ENCODE measurements around the gene VAV1. TPM values are rescaled to one million over a fixed set of nuclear protein-coding genes. Genes with fewer than 3 reads are reported as not detected.

VAV1 gene
- total RNA-seq, 1 experiment from 2014 or later, result 0.83 TPM

- DNase-seq (ENCODE audit: low spot score), result no peak
- no peak overlapping the region for H3K27ac Mint-ChIP-seq
- H3K4me1 Mint-ChIP-seq, result peaks cover 4% of the 10 kb centered on the region
- H3K9me3 Mint-ChIP-seq, result peaks cover 36% of the 10 kb centered on the region
- no peak for ATAC-seq
- peaks cover 3% of the 10 kb centered on the region; the same call in 1 of the 2 replicates for H3K27me3 Mint-ChIP-seq (ENCODE audit: low read depth)
- ChIA-PET CTCF (interaction anchor here (0.5 to 1.2 kb wide), 4 partner anchors 128 to 529 kb away, joined by 3 to 4 read pairs (median 3); partner anchors contain the start of genes DENND1C and GPR108), POLR2A (no interaction called here)
- TF ChIP-seq SP1 (CRISPR knock-in tag; conservative IDR thresholded peaks at IDR 0.05) (no peak), USF1 (CRISPR knock-in tag; IDR thresholded peaks at IDR 0.05) (no peak), MAX (CRISPR knock-in tag; IDR thresholded peaks at IDR 0.05) (no peak), ZBTB43 (CRISPR knock-in tag; IDR thresholded peaks at IDR 0.05) (no peak), GABPB1 (CRISPR knock-in tag; IDR thresholded peaks at IDR 0.05) (no peak), RORB (CRISPR knock-in tag; IDR thresholded peaks at IDR 0.05) (no peak), NR1H2 (CRISPR knock-in tag; IDR thresholded peaks at IDR 0.05) (no peak), NFATC4 (CRISPR knock-in tag; IDR thresholded peaks at IDR 0.05) (no peak), SMAD4 (CRISPR knock-in tag; IDR thresholded peaks at IDR 0.05) (no peak), ZNF671 (CRISPR knock-in tag; IDR thresholded peaks at IDR 0.05) (no peak), IRF2 (CRISPR knock-in tag; IDR thresholded peaks at IDR 0.05; ENCODE audit: borderline replicate concordance, low read depth) (no peak), ZMAT4 (CRISPR knock-in tag; IDR thresholded peaks at IDR 0.05) (no peak), ZNF232 (CRISPR knock-in tag; IDR thresholded peaks at IDR 0.05) (no peak)
- TF ChIP-seq, protein P1, sequence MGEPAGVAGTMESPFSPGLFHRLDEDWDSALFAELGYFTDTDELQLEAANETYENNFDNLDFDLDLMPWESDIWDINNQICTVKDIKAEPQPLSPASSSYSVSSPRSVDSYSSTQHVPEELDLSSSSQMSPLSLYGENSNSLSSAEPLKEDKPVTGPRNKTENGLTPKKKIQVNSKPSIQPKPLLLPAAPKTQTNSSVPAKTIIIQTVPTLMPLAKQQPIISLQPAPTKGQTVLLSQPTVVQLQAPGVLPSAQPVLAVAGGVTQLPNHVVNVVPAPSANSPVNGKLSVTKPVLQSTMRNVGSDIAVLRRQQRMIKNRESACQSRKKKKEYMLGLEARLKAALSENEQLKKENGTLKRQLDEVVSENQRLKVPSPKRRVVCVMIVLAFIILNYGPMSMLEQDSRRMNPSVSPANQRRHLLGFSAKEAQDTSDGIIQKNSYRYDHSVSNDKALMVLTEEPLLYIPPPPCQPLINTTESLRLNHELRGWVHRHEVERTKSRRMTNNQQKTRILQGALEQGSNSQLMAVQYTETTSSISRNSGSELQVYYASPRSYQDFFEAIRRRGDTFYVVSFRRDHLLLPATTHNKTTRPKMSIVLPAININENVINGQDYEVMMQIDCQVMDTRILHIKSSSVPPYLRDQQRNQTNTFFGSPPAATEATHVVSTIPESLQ (CRISPR knock-in tag; IDR thresholded peaks at IDR 0.05), result no peak
- TF ChIP-seq, protein P2, sequence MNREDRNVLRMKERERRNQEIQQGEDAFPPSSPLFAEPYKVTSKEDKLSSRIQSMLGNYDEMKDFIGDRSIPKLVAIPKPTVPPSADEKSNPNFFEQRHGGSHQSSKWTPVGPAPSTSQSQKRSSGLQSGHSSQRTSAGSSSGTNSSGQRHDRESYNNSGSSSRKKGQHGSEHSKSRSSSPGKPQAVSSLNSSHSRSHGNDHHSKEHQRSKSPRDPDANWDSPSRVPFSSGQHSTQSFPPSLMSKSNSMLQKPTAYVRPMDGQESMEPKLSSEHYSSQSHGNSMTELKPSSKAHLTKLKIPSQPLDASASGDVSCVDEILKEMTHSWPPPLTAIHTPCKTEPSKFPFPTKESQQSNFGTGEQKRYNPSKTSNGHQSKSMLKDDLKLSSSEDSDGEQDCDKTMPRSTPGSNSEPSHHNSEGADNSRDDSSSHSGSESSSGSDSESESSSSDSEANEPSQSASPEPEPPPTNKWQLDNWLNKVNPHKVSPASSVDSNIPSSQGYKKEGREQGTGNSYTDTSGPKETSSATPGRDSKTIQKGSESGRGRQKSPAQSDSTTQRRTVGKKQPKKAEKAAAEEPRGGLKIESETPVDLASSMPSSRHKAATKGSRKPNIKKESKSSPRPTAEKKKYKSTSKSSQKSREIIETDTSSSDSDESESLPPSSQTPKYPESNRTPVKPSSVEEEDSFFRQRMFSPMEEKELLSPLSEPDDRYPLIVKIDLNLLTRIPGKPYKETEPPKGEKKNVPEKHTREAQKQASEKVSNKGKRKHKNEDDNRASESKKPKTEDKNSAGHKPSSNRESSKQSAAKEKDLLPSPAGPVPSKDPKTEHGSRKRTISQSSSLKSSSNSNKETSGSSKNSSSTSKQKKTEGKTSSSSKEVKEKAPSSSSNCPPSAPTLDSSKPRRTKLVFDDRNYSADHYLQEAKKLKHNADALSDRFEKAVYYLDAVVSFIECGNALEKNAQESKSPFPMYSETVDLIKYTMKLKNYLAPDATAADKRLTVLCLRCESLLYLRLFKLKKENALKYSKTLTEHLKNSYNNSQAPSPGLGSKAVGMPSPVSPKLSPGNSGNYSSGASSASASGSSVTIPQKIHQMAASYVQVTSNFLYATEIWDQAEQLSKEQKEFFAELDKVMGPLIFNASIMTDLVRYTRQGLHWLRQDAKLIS (CRISPR knock-in tag; IDR thresholded peaks at IDR 0.05; ENCODE audit: borderline replicate concordance), result no peak
- TF ChIP-seq, protein P3, sequence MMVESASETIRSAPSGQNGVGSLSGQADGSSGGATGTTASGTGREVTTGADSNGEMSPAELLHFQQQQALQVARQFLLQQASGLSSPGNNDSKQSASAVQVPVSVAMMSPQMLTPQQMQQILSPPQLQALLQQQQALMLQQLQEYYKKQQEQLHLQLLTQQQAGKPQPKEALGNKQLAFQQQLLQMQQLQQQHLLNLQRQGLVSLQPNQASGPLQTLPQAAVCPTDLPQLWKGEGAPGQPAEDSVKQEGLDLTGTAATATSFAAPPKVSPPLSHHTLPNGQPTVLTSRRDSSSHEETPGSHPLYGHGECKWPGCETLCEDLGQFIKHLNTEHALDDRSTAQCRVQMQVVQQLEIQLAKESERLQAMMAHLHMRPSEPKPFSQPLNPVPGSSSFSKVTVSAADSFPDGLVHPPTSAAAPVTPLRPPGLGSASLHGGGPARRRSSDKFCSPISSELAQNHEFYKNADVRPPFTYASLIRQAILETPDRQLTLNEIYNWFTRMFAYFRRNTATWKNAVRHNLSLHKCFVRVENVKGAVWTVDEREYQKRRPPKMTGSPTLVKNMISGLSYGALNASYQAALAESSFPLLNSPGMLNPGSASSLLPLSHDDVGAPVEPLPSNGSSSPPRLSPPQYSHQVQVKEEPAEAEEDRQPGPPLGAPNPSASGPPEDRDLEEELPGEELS (CRISPR knock-in tag; IDR thresholded peaks at IDR 0.05), result no peak
- H3K36me3 Mint-ChIP-seq, result peaks cover 14% of the 10 kb centered on the region
- no peak overlapping the region for H3K4me3 Mint-ChIP-seq
Measured at GRCh38 chr19:6865849-6866248, 93.3 kb downstream of the VAV1 start.
